HG02943 (cell line): Measurements from ENCODE around the gene FNDC3B.

Experiments
- ATAC-seq: cut with Tn5 transposase; IDR thresholded peaks from one replicate; pipeline ENCODE4 v1.9.1; 2021; ENCODE audit warnings: mild to moderate bottlenecking, low read depth, moderate library complexity; ENCODE audit not compliant: unreplicated experiment

The FNDC3B gene

DNA sequence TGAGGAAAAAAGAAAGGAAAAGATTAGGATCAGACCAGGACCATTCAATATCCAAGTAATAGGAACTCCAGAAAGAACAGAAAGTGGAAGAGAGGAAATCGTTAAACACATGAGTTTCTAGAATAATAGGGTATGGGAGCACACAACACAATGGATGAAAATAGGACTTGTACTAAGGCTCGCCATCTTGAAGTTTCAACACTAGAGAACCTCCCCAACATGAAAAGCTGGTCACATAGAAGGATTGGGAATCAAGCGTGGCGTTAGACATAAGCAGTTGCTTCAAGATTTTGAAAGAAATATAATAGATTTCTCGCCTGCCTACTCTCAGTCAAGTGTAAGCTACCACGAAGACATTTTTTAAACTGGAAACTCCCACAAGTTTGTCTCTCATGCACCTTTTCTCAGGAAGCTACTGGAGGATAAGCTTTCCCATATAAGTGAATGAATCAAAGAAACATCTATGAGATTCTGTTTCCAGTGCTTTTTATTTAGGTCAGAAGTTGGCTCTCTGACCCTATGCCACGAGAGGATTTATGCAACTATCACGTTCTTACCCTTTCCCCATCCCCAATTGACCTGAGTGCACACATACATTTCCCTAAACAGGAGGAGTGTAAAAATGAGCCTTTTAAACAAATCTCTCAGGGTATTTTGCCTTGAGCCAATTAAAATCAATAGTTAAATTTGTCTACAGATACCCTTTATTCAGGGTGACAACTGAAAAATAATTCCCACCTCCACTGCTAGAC lies 363.7 kb downstream of the FNDC3B start:
- ATAC-seq, result no peak

- ATAC-seq, result no peak
Observed at GRCh38 chr3:172404237-172404962, 365.0 kb downstream of the FNDC3B start.

GRCh38 chr3:172405914-172406313 lies 366.5 kb downstream of the FNDC3B start:
- no peak for ATAC-seq

GRCh38 chr3:172407872-172408271 lies 368.5 kb downstream of the FNDC3B start:
- no peak for ATAC-seq

GRCh38 chr3:172410702-172411477 lies 371.5 kb downstream of the FNDC3B start:
- no peak for ATAC-seq

DNA sequence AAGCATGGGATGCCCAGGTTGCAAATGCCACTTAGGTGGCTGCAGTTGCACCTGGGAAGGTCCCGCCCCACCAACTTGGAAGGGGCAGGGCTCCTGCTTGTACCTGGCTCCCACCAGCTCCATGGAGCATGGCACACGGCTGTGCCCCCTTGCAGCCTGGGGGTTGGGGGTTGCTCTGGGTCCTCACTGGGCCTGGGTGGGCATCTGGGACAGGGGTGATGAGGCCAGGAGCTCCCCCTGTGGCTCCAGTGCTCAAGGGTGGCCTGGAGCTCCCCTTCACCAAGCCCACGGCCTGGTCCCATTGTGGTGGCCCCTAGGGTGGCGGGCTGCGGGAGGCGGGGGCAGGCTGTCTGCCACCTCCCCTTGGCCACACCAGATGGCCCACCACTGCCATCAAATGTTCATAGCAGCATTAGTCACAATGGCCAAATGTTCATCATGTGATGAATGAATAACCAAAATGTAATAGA lies 372.1 kb downstream of the FNDC3B start:
- no peak for ATAC-seq

- no peak for ATAC-seq
Observed at GRCh38 chr3:172415323-172415722, 375.9 kb downstream of the FNDC3B start.

GRCh38 chr3:172437713-172438112 lies 398.3 kb downstream of the FNDC3B start:
- no peak for ATAC-seq

- ATAC-seq, result no peak
Observed at GRCh38 chr3:172438186-172438585, 398.8 kb downstream of the FNDC3B start.

- ATAC-seq, result no peak
Observed at GRCh38 chr3:172441581-172441980, 402.2 kb downstream of the FNDC3B start.

- no peak for ATAC-seq
Observed at GRCh38 chr3:172442606-172443005, 403.2 kb downstream of the FNDC3B start.

DNA sequence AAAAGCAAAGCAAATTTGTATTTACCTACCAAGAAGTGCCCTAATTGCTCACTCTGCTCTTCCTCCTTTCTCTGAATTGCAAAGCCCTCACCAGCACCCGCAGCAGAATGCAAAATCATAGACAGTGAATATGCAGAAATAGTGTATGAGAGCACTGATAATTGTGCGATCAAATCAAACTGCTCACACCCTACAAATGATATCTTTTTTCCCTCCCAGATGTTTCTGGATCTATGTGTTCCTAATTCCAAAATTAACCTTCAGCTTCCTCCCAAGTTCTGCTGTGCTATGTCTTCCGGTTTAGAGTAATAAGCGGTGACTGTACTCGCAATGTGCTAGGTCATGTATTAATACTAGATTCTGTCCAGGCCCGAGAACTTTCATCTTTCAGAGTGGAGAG lies 405.4 kb downstream of the FNDC3B start:
- no peak for ATAC-seq

- ATAC-seq, result no peak
Observed at GRCh38 chr3:172446198-172446597, 406.8 kb downstream of the FNDC3B start.

GRCh38 chr3:172447611-172448579 lies 408.5 kb downstream of the FNDC3B start, which contains the start of gene GHSR:
TSS of gene GHSR (minus strand) at chr3:172448456. CDS start at chr3:172448413, 43 bp downstream.
- no peak for ATAC-seq

- no peak for ATAC-seq
Observed at GRCh38 chr3:172448661-172449465, 409.5 kb downstream of the FNDC3B start.

DNA sequence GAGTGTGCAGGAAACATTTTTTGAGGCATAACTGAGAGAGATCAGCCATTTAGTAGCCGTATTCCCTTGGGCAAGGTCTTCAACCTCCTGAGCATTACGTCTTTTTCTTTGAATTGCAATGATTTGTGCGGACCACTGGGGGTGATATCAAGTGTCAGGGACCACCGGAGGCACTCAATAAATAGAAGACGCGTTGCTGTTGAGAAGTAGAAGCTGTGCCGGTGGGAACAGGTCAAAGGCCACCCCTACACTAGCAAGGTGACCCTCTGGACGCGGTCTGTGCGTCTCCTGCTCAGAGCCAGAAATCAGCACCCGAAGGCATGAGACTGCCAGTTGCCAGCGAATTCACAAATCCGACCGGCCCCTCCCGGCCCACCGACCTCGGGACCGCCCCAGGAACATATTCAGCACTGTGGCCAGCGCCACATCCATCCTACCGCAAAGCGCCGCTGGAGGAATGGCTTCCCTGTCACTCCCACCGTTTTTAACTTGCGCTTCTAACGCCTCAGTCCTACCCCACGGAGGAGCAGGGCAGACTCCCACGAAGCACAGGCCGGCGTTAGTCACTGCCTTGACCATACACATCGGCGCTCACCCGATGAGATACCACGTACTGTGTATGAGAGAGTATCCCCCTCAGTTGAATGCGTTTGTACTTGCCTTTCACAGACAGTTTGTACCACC lies 410.2 kb downstream of the FNDC3B start:
- ATAC-seq, result no peak
